Liver (tissue), 9 donors: Measurements from ENCODE around the gene SPTB. TPM values are rescaled to one million over a fixed set of nuclear protein-coding genes. Genes with fewer than 3 reads are reported as not detected.
A peak's percentile ranks its signal among the peaks of the same experiment; 100 is the strongest.

Experiments
- DNase-seq: peaks from one replicate; pipeline ENCODE4 v3.0.0-alpha.2; 2017; ENCODE audit warnings: low spot score
- H3K27ac ChIP-seq, 2 donors: one replicate each; pipeline ENCODE4 v1.7.0; 2013; ENCODE audit warnings: inconsistent platforms in 2 of 2, low read length in 2 of 2, control low read depth in 1 of 2, low read depth in 1 of 2, mild to moderate bottlenecking in 1 of 2
- H3K27me3 ChIP-seq, 4 donors: one replicate each; pipeline versions ENCODE4 v1.6.1 to v1.7.0; 2013; ENCODE audit warnings: low read length in 3 of 4, inconsistent platforms in 1 of 4, mild to moderate bottlenecking in 1 of 4, moderate library complexity in 1 of 4; ENCODE audit not compliant: control insufficient read depth in 4 of 4, insufficient read depth in 4 of 4
- H3K36me3 ChIP-seq, 4 donors: one replicate each; pipeline versions ENCODE4 v1.6.1 to v1.7.0; 2013; ENCODE audit warnings: low read length in 3 of 4, mild to moderate bottlenecking in 3 of 4, low read depth in 1 of 4, moderate library complexity in 1 of 4; ENCODE audit not compliant: control insufficient read depth in 4 of 4, insufficient read depth in 3 of 4
- H3K4me1 ChIP-seq, 4 donors: one replicate each; pipeline versions ENCODE4 v1.6.1 to v1.7.0; 2013; ENCODE audit warnings: low read length in 3 of 4, mild to moderate bottlenecking in 3 of 4, moderate library complexity in 1 of 4; ENCODE audit not compliant: control insufficient read depth in 4 of 4, insufficient read depth in 4 of 4
- H3K4me3 ChIP-seq, 3 donors: one replicate each; pipeline versions ENCODE4 v1.6.1 to v1.7.0; 2013; ENCODE audit warnings: low read length in 3 of 3, control low read depth in 1 of 3, low read depth in 1 of 3, mild to moderate bottlenecking in 1 of 3
- H3K9ac ChIP-seq, 2 donors: one replicate each; pipeline ENCODE4 v1.7.0; 2013; ENCODE audit warnings: low read length in 2 of 2, mild to moderate bottlenecking in 2 of 2, moderate library complexity in 2 of 2, control low read depth in 1 of 2, low read depth in 1 of 2
- H3K9me3 ChIP-seq, 4 donors: one replicate each; pipeline versions ENCODE4 v1.6.1 to v1.7.0; 2013; ENCODE audit warnings: low read length in 3 of 4; ENCODE audit not compliant: control insufficient read depth in 4 of 4
- ATF3 ChIP-seq: IDR thresholded peaks from 2 replicates; pipeline ENCODE4 v1.6.1; 2016; ENCODE audit warnings: antibody characterized with exemption
- CTCF ChIP-seq: fragments of 150-350 bp; IDR thresholded peaks from 2 replicates; pipeline ENCODE4 v1.5.1; 2017; ENCODE audit warnings: improper control_type of control experiment, low read depth, low read length; ENCODE audit not compliant: missing input control
- EGR1 ChIP-seq, 2 donors: IDR thresholded peaks; 2 replicates each; pipeline ENCODE4 v1.6.1; 2016 to 2018; ENCODE audit warnings: antibody characterized with exemption in 2 of 2, low read depth in 2 of 2
- FOXA1 ChIP-seq: IDR thresholded peaks from 2 replicates; pipeline ENCODE4 v1.6.1; 2016; ENCODE audit warnings: antibody characterized with exemption
- FOXA2 ChIP-seq: IDR thresholded peaks from 2 replicates; pipeline ENCODE4 v1.6.1; 2016; ENCODE audit warnings: antibody characterized with exemption
- GABPA ChIP-seq, 2 donors: IDR thresholded peaks in 1 of 2; conservative IDR thresholded peaks in 1 of 2; 2 replicates each; pipeline ENCODE4 v1.6.1; 2016; ENCODE audit warnings: antibody characterized with exemption in 2 of 2, mild to moderate bottlenecking in 1 of 2, moderate library complexity in 1 of 2
- HNF4A ChIP-seq, 2 donors: conservative IDR thresholded peaks; 2 replicates each; pipeline ENCODE4 v1.6.1; 2016; ENCODE audit warnings: antibody characterized with exemption in 2 of 2, mild to moderate bottlenecking in 2 of 2
- HNF4G ChIP-seq: IDR thresholded peaks from 2 replicates; pipeline ENCODE4 v1.6.1; 2016; ENCODE audit warnings: antibody characterized with exemption
- JUND ChIP-seq, 2 donors: IDR thresholded peaks; 2 replicates each; pipeline ENCODE4 v1.6.1; 2016; ENCODE audit warnings: antibody characterized with exemption in 2 of 2
- MAX ChIP-seq: IDR thresholded peaks from 2 replicates; pipeline ENCODE4 v1.6.1; 2016; ENCODE audit warnings: antibody characterized with exemption
- NR2F2 ChIP-seq: IDR thresholded peaks from 2 replicates; pipeline ENCODE4 v1.6.1; 2016; ENCODE audit warnings: antibody characterized with exemption
- RAD21 ChIP-seq, 2 donors: IDR thresholded peaks; 2 replicates each; pipeline ENCODE4 v1.6.1; 2016; ENCODE audit warnings: antibody characterized with exemption in 2 of 2, mild to moderate bottlenecking in 2 of 2
- RXRA ChIP-seq, 2 donors: IDR thresholded peaks; 2 replicates each; pipeline ENCODE4 v1.6.1; 2017 to 2018; ENCODE audit warnings: antibody characterized with exemption in 2 of 2, mild to moderate bottlenecking in 1 of 2
- SP1 ChIP-seq: IDR thresholded peaks from 2 replicates; pipeline ENCODE4 v1.6.1; 2018; ENCODE audit warnings: antibody characterized with exemption, mild to moderate bottlenecking
- TAF1 ChIP-seq: conservative IDR thresholded peaks from 2 replicates; pipeline ENCODE4 v1.6.1; 2016; ENCODE audit warnings: antibody characterized with exemption, mild to moderate bottlenecking
- YY1 ChIP-seq: IDR thresholded peaks from 2 replicates; pipeline ENCODE4 v1.6.1; 2016; ENCODE audit warnings: antibody characterized with exemption, mild to moderate bottlenecking
- WGBS: extraction: QIAGEN DNeasy Blood & Tissue Kit; methylation state at CpG from one replicate; pipeline ENCODE4 v1.1.7; 2013; 5-methylcytosine and 5-hydroxymethylcytosine counted together
- polyA plus RNA-seq, 2 donors: library from polyadenylated mRNA; stranded (reverse) in 1 of 2; unstranded in 1 of 2; fragments of 200-250 nt in 1 of 2; fragments of >200 nt in 1 of 2; fragmentation: Nextera tagmentation in 1 of 2; extraction: Ambion mirVana in 1 of 2; gene quantifications; one replicate each; pipeline versions ENCODE4 v1.2.1 to v1.2.3, GENCODE V29; 2013 to 2015
- total RNA-seq, 2 donors: library from RNA; depleted of rRNA; stranded (reverse); fragments of >200 nt; gene quantifications; one replicate each; pipeline ENCODE4 v1.2.3, GENCODE V29; 2014
- TF ChIP-seq, protein P1 (sequence below): IDR thresholded peaks from 2 replicates; pipeline ENCODE4 v1.6.1; 2016; ENCODE audit warnings: antibody characterized with exemption
- TF ChIP-seq, protein P2 (sequence below): IDR thresholded peaks from 2 replicates; pipeline ENCODE4 v1.6.1; 2016; ENCODE audit warnings: antibody characterized with exemption, mild to moderate bottlenecking
- donor health status: healthy.
- donor health status: healthy.
- donor health status: healthy.
- donor health status: healthy.
- donor health status: healthy.

SPTB gene
- total and polyA plus RNA-seq, 4 donors, result 0.12 to 332 (median 0.26) TPM

DNA sequence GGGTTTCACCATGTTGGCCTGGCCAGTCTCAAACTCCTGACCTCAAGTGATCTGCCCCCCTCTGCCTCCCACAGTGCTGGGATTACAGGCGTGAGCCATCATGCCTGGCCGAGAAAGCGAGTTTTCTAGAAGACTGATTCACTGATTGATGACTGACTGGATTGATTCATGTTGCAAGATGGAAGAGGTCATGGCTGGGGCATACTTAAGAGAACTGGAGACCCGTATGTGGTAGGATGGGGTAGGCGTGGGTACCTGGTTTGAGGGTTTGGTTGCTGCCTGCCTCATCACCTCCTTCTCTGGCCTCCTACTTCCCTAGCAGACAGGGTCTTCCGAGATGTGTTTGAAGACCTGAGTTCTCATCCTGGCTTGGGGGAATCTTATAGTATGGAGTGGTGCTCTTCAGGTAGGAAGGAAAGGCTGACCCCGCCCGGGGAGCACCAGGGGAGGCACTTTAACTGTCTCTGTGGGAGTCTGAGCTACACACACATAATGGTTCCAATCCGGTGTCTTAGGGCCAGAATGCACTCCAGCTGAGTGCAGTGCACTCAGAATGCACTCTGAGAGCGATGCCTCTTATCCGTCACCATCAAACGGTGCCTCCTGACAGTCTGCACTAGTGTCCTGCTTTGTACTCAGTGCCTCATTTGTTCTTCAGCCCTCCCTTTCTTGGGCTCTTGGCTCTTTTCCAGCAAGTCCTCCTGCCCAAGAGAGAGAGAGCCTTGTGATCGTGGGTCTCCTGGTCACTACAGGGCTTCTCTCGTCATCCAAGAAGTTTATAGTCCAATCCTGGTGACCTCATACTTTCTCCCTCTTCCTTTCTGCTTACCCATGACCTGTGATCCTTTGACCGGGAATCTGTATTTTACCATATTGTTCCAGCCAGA is 155.8 kb downstream of the SPTB start:
- no peaks in the 10 kb centered on the region for H3K9me3 ChIP-seq
- no peaks in the 10 kb centered on the region for H3K27me3 ChIP-seq
- TF ChIP-seq RXRA (IDR thresholded peaks at IDR 0.05), result no peak
- no peak for TF ChIP-seq FOXA2
- no peak for TF ChIP-seq SP1
- TF ChIP-seq, protein P1, sequence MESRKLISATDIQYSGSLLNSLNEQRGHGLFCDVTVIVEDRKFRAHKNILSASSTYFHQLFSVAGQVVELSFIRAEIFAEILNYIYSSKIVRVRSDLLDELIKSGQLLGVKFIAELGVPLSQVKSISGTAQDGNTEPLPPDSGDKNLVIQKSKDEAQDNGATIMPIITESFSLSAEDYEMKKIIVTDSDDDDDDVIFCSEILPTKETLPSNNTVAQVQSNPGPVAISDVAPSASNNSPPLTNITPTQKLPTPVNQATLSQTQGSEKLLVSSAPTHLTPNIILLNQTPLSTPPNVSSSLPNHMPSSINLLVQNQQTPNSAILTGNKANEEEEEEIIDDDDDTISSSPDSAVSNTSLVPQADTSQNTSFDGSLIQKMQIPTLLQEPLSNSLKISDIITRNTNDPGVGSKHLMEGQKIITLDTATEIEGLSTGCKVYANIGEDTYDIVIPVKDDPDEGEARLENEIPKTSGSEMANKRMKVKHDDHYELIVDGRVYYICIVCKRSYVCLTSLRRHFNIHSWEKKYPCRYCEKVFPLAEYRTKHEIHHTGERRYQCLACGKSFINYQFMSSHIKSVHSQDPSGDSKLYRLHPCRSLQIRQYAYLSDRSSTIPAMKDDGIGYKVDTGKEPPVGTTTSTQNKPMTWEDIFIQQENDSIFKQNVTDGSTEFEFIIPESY, result no peak
- TF ChIP-seq YY1, result no peak
- TF ChIP-seq, protein P2, sequence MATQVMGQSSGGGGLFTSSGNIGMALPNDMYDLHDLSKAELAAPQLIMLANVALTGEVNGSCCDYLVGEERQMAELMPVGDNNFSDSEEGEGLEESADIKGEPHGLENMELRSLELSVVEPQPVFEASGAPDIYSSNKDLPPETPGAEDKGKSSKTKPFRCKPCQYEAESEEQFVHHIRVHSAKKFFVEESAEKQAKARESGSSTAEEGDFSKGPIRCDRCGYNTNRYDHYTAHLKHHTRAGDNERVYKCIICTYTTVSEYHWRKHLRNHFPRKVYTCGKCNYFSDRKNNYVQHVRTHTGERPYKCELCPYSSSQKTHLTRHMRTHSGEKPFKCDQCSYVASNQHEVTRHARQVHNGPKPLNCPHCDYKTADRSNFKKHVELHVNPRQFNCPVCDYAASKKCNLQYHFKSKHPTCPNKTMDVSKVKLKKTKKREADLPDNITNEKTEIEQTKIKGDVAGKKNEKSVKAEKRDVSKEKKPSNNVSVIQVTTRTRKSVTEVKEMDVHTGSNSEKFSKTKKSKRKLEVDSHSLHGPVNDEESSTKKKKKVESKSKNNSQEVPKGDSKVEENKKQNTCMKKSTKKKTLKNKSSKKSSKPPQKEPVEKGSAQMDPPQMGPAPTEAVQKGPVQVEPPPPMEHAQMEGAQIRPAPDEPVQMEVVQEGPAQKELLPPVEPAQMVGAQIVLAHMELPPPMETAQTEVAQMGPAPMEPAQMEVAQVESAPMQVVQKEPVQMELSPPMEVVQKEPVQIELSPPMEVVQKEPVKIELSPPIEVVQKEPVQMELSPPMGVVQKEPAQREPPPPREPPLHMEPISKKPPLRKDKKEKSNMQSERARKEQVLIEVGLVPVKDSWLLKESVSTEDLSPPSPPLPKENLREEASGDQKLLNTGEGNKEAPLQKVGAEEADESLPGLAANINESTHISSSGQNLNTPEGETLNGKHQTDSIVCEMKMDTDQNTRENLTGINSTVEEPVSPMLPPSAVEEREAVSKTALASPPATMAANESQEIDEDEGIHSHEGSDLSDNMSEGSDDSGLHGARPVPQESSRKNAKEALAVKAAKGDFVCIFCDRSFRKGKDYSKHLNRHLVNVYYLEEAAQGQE, result no peak
- TF ChIP-seq GABPA (IDR thresholded peaks at IDR 0.05 in 1 of 2, conservative IDR thresholded peaks at IDR 0.05 in 1 of 2), result no peak
- no peak for TF ChIP-seq CTCF
- no peak for TF ChIP-seq JUND (IDR thresholded peaks at IDR 0.05)
- no peak for TF ChIP-seq ATF3
- no peak for TF ChIP-seq EGR1 (IDR thresholded peaks at IDR 0.05; ENCODE audit: low read depth in 2 of 2)
- TF ChIP-seq NR2F2, result no peak
- no peak for TF ChIP-seq MAX
- no peak for TF ChIP-seq HNF4G
- TF ChIP-seq FOXA1, result no peak
- no peak for TF ChIP-seq HNF4A (conservative IDR thresholded peaks at IDR 0.05)
- TF ChIP-seq TAF1, result no peak
- TF ChIP-seq RAD21 (IDR thresholded peaks at IDR 0.05), result no peak
- peaks cover 5 to 14% (median 8%) of the 10 kb centered on the region in 4 donors for H3K36me3 ChIP-seq
- H3K4me1 ChIP-seq, result peaks cover 10 to 43% (median 27%) of the 10 kb centered on the region in 4 donors
- no peak overlapping the region for H3K9ac ChIP-seq
- WGBS, result 84% methylated on average over 15 of the region's 15 CpGs
- no peak for DNase-seq
- H3K4me3 ChIP-seq, result no peak overlapping the region
- peak overlapping the region in 1 of 2 donors; percentile 16 for H3K27ac ChIP-seq
